EL (cell line): Measurements from ENCODE around the gene ACTN1.
A peak's percentile ranks its signal among the peaks of the same experiment; 100 is the strongest.

Experiments used
- DNase-seq: peaks from one replicate; pipeline ENCODE4 v3.0.0-alpha.2; 2016

The ACTN1 gene

GRCh38 chr14:68968051-68968450 lies 11.1 kb downstream of the ACTN1 start:
- no peak for DNase-seq

GRCh38 chr14:68967459-68967940 lies 11.6 kb downstream of the ACTN1 start:
- no peak for DNase-seq

GRCh38 chr14:68966872-68967301 lies 12.2 kb downstream of the ACTN1 start:
- peak; percentile 53 for DNase-seq

- DNase-seq = no peak
Observed at GRCh38 chr14:68965261-68965761, 13.8 kb downstream of the ACTN1 start.

GRCh38 chr14:68964300-68965093 lies 14.6 kb downstream of the ACTN1 start:
- DNase-seq = no peak

GRCh38 chr14:68962681-68963080 lies 16.4 kb downstream of the ACTN1 start:
- DNase-seq = no peak

- DNase-seq = peak; percentile 64
Observed at GRCh38 chr14:68961781-68962584, 17.1 kb downstream of the ACTN1 start.

- no peak for DNase-seq
Observed at GRCh38 chr14:68961361-68961760, 17.7 kb downstream of the ACTN1 start.

GRCh38 chr14:68960123-68960522 lies 19.0 kb downstream of the ACTN1 start:
- no peak for DNase-seq

GRCh38 chr14:68959035-68959434 lies 20.1 kb downstream of the ACTN1 start:
- DNase-seq = no peak

GRCh38 chr14:68958553-68958952 lies 20.5 kb downstream of the ACTN1 start:
- DNase-seq = peak; percentile 50

- no peak for DNase-seq
Observed at GRCh38 chr14:68957775-68958174, 21.3 kb downstream of the ACTN1 start.

GRCh38 chr14:68956724-68957123 lies 22.4 kb downstream of the ACTN1 start:
- peak; percentile 48 for DNase-seq

GRCh38 chr14:68955851-68956179 lies 23.3 kb downstream of the ACTN1 start:
- DNase-seq = no peak

GRCh38 chr14:68955164-68955850 lies 23.8 kb downstream of the ACTN1 start:
- DNase-seq = no peak

- no peak for DNase-seq
Observed at GRCh38 chr14:68953196-68953555, 25.9 kb downstream of the ACTN1 start.

- peak; percentile 84 for DNase-seq
Observed at GRCh38 chr14:68952531-68953195, 26.4 kb downstream of the ACTN1 start.

- no peak for DNase-seq
Observed at GRCh38 chr14:68951800-68952530, 27.1 kb downstream of the ACTN1 start.

GRCh38 chr14:68951035-68951797 lies 27.9 kb downstream of the ACTN1 start:
- peak; percentile 100 for DNase-seq

- peak; percentile 50 for DNase-seq
Observed at GRCh38 chr14:68950111-68950510, 29.0 kb downstream of the ACTN1 start.

GRCh38 chr14:68949601-68949965 lies 29.5 kb downstream of the ACTN1 start:
- no peak for DNase-seq
